ENCODE data around the gene CARD16.

- TF ChIP-seq CTCF (IDR thresholded peaks at IDR 0.05) (no peak), ZNF232 (CRISPR knock-in tag; IDR thresholded peaks at IDR 0.05) (no peak), CBFB (CRISPR knock-in tag; IDR thresholded peaks at IDR 0.05; ENCODE audit: low read depth) (no peak), ETV6 (CRISPR knock-in tag; IDR thresholded peaks at IDR 0.05) (no peak), ATF1 (CRISPR knock-in tag; IDR thresholded peaks at IDR 0.05) (no peak), FOXJ3 (CRISPR knock-in tag; IDR thresholded peaks at IDR 0.05; ENCODE audit: borderline replicate concordance) (no peak), MAX (CRISPR knock-in tag; IDR thresholded peaks at IDR 0.05) (no peak)
Measured at GRCh38 chr11:105024394-105024793, 20.7 kb downstream of the CARD16 start.
